ENCODE results near the gene RNF126.

DNA sequence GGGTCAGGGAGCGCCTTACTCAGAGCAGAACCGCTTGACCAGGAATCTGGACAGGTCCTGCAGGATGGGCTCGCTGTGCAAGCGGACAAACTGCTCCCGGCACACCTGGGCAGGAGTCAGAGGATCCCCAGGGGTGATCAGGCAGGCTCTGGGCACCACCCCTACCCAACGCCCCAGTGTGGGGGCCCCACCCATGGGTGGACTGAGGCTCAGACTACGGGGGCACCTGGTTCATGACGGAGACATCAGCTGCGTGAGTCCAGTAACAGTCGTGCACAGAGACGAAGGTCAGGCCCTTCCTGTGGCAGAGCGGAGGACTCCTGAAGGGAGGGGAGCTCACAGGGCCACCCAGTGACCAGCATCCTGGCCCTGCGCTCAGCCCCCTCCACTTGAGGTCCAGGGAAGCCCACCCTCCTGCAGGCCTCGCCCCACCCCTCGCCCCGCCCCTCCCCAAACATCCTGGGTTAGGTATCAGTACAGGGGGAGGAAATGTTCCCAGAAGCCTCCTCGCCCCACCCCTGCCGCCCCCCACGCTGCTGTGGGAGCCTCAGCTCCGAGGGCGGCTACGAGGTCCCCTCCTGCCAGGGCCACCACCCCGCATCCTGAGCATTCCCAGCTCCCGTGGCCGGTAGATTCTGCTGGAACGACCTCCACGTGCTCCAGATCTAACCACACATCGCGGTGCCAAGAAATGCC lies 45.3 kb downstream of the RNF126 start:
- no peak for TF ChIP-seq TAF1 (IDR thresholded peaks at IDR 0.05; ENCODE audit: low read depth, low read length)
- no peak for TF ChIP-seq POLR2A (IDR thresholded peaks at IDR 0.05; ENCODE audit: low read depth, low read length)
